Endothelial cell of umbilical vein (primary cell): ENCODE measurements around the gene TERT.

Source experiments
- CTCF ChIP-seq, 2 donors: IDR thresholded peaks; 1 replicate in 1 of 2; 2 replicates in 1 of 2; pipeline ENCODE4 v1.5.1; 2011; ENCODE audit warnings: low read length in 2 of 2, mild to moderate bottlenecking in 2 of 2, moderate library complexity in 2 of 2, control low read depth in 1 of 2, inconsistent platforms in 1 of 2, low read depth in 1 of 2; ENCODE audit not compliant: insufficient read depth in 1 of 2; ENCODE audit errors: extremely low read depth in 1 of 2
- EZH2 ChIP-seq: IDR thresholded peaks from 2 replicates; pipeline ENCODE4 v1.6.1; 2012; ENCODE audit warnings: borderline replicate concordance, low read depth, mild to moderate bottlenecking, moderate library complexity, low read length, inconsistent platforms; ENCODE audit not compliant: severe bottlenecking
- GATA2 ChIP-seq: IDR thresholded peaks from 2 replicates; pipeline ENCODE4 v1.7.0; 2011; ENCODE audit warnings: low read depth, mild to moderate bottlenecking, moderate library complexity, mixed read lengths, low read length; ENCODE audit not compliant: insufficient read length, insufficient read depth
- MYC ChIP-seq: IDR thresholded peaks from one replicate; pipeline ENCODE4 v1.6.1; 2011; ENCODE audit warnings: mild to moderate bottlenecking, low read depth, low read length
- POLR2A ChIP-seq: IDR thresholded peaks from 2 replicates; pipeline ENCODE4 v1.6.1; 2012; ENCODE audit warnings: low read depth, mild to moderate bottlenecking, control low read depth, low read length
- POLR2AphosphoS5 ChIP-seq: IDR thresholded peaks from 2 replicates; pipeline ENCODE4 v1.6.1; 2012; ENCODE audit warnings: low read depth, mild to moderate bottlenecking, control low read depth, low read length, moderate library complexity; ENCODE audit not compliant: insufficient read depth

GRCh38 chr5:1276930-1277329 is 17.9 kb downstream of the TERT start:
- no peak for TF ChIP-seq EZH2
- no peak for TF ChIP-seq CTCF (IDR thresholded peaks at IDR 0.05; ENCODE audit: extremely low read depth in 1 of 2, insufficient read depth in 1 of 2, low read depth in 1 of 2, low read length in 2 of 2)
- TF ChIP-seq POLR2AphosphoS5 = no peak
- no peak for TF ChIP-seq POLR2A
- no peak for TF ChIP-seq GATA2
- TF ChIP-seq MYC = no peak
